Peyer's patch (tissue), 4 donors: Measurements from ENCODE around the gene RDH16. TPM values are rescaled to one million over a fixed set of nuclear protein-coding genes. Genes with fewer than 3 reads are reported as not detected.
A peak's percentile ranks its signal among the peaks of the same experiment; 100 is the strongest.

Experiments
- DNase-seq, 3 donors: peaks; one replicate each; pipeline ENCODE4 v3.0.0-alpha.2; 2017 to 2019
- H3K27ac ChIP-seq, 4 donors: fragments of 200-600 bp; sonication (generic); one replicate each; pipeline ENCODE4 v1.5.1; 2016 to 2019
- H3K27me3 ChIP-seq, 2 donors: fragments of 200-600 bp; sonication (generic); one replicate each; pipeline ENCODE4 v1.5.1; 2019
- H3K36me3 ChIP-seq, 3 donors: fragments of 200-600 bp; sonication (generic); one replicate each; pipeline ENCODE4 v1.5.1; 2016 to 2019
- H3K4me1 ChIP-seq, 4 donors: fragments of 200-600 bp; sonication (generic); one replicate each; pipeline ENCODE4 v1.5.1; 2016 to 2019
- H3K4me3 ChIP-seq, 4 donors: fragments of 200-600 bp; sonication (generic); 1 replicate in 3 of 4; 2 replicates in 1 of 4; pipeline ENCODE4 v1.5.1; 2016 to 2019; ENCODE audit warnings: mild to moderate bottlenecking in 1 of 4
- H3K9me3 ChIP-seq, 4 donors: fragments of 200-600 bp; sonication (generic); one replicate each; pipeline ENCODE4 v1.5.1; 2016 to 2019; ENCODE audit warnings: mild to moderate bottlenecking in 1 of 4
- CTCF ChIP-seq, 6 experiments: fragments of 450-650 bp in 4 of 6; fragments of 200-600 bp in 2 of 6; sonication (generic) in 1 of 6; IDR thresholded peaks; one replicate each; pipeline ENCODE4 v1.5.1; 2017 to 2019; ENCODE audit warnings: antibody characterized with exemption in 6 of 6, mild to moderate bottlenecking in 3 of 6, moderate library complexity in 1 of 6
- POLR2A ChIP-seq, 2 donors: fragments of 450-650 bp; IDR thresholded peaks; one replicate each; pipeline ENCODE4 v1.5.1; 2017; ENCODE audit warnings: antibody characterized with exemption in 2 of 2, mild to moderate bottlenecking in 2 of 2, moderate library complexity in 2 of 2
- total RNA-seq, 4 donors: library from RNA; depleted of rRNA; stranded (reverse); fragments of >200 nt; gene quantifications; one replicate each; pipeline ENCODE4 v1.1.0, GENCODE V29; 2016

Gene RDH16
- total RNA-seq, 4 donors from 2014 or later: 1.1 to 1.2 TPM; not detected in 2

DNA sequence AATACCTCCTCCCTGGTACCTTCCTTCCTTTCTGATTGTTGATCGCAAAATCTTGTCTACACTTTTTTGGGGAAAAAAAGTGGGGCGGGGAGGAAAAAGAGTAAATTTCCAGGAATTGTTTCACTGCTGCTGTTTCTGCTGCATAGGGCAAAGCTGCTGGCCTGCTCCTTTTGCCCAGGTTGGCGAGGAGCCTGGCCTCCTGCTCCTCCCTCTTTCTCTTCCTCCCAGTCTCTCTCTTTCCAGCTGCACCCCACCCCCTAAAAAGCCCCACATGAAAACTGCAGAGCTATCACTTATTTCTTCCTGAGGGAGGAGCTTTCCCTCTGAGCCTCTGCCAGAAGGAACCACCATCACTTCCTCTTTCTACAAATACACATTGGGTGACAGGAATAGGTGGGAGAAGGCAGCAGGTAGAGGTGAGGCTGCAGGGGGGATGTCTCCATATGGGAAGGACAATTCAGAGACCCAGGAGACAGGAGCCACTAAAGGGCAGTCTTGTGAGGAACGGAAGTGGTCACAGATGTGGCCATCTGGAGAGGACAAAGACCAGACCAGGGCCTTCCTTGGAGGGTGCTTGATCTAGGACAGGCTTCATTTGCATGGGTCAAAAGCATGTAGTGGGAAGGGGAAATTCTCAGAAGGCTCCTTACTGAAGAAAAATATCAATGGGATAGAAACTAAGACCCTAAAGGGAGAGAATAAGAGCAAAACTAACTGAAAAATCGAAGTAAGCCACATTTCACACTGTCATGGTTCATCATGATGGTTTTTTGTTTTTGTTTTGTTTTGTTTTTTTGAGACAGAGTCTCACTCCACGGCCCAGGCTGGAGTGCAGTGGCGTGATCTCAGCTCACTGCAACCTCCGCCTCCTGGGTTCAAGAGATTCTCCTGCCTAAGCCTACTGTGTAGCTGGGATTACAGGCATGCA is 34.2 kb upstream of the RDH16 start:
- H3K4me1 ChIP-seq: peaks cover 0 to 16% (median 0%) of the 10 kb centered on the region in 4 donors
- H3K9me3 ChIP-seq: no peaks in the 10 kb centered on the region
- no peaks in the 10 kb centered on the region for H3K36me3 ChIP-seq
- no peak for TF ChIP-seq POLR2A (IDR thresholded peaks at IDR 0.05)
- no peak for TF ChIP-seq CTCF (IDR thresholded peaks at IDR 0.05)
- no peaks in the 10 kb centered on the region for H3K27me3 ChIP-seq
- DNase-seq: peak in 1 of 3 donors; percentile 60
- peak overlapping the region in 2 of 4 donors; percentile 4 to 11 for H3K27ac ChIP-seq
- no peak overlapping the region for H3K4me3 ChIP-seq

GRCh38 chr12:56990648-56991318 is 33.4 kb upstream of the RDH16 start:
- Histone ChIP-seq H3K4me3 (no peak overlapping the region), H3K36me3 (no peaks in the 10 kb centered on the region), H3K4me1 (peaks cover 0 to 20% (median 0%) of the 10 kb centered on the region in 4 donors), H3K9me3 (no peaks in the 10 kb centered on the region), H3K27me3 (no peaks in the 10 kb centered on the region), H3K27ac (peak overlapping the region in 2 of 4 donors; percentile 4 to 11)
- no peak for TF ChIP-seq CTCF (IDR thresholded peaks at IDR 0.05)
- no peak for TF ChIP-seq POLR2A (IDR thresholded peaks at IDR 0.05)
- no peak for DNase-seq

- Histone ChIP-seq H3K27ac (no peak overlapping the region), H3K27me3 (no peaks in the 10 kb centered on the region), H3K4me3 (no peak overlapping the region), H3K9me3 (no peaks in the 10 kb centered on the region), H3K4me1 (peaks cover 0 to 20% (median 0%) of the 10 kb centered on the region in 4 donors), H3K36me3 (no peaks in the 10 kb centered on the region)
- no peak for TF ChIP-seq POLR2A (IDR thresholded peaks at IDR 0.05)
- TF ChIP-seq CTCF (IDR thresholded peaks at IDR 0.05): no peak
- no peak for DNase-seq
Observed at GRCh38 chr12:56989861-56990610, 32.6 kb upstream of the RDH16 start.

GRCh38 chr12:56988207-56988739 is 30.9 kb upstream of the RDH16 start:
- Histone ChIP-seq H3K27me3 (no peaks in the 10 kb centered on the region), H3K36me3 (no peaks in the 10 kb centered on the region), H3K27ac (no peak overlapping the region), H3K4me3 (no peak overlapping the region), H3K4me1 (peaks cover 0 to 20% (median 0%) of the 10 kb centered on the region in 4 donors), H3K9me3 (no peaks in the 10 kb centered on the region)
- TF ChIP-seq CTCF (IDR thresholded peaks at IDR 0.05) (no peak), POLR2A (IDR thresholded peaks at IDR 0.05) (no peak)
- no peak for DNase-seq

- peaks cover 0 to 20% (median 0%) of the 10 kb centered on the region in 4 donors for H3K4me1 ChIP-seq
- TF ChIP-seq POLR2A (IDR thresholded peaks at IDR 0.05) (no peak), CTCF (IDR thresholded peaks at IDR 0.05) (peak; percentile 86 to 95 (median 87))
- peak; percentile 66 to 87 (median 84) for DNase-seq
- no peak overlapping the region for H3K27ac ChIP-seq
- no peaks in the 10 kb centered on the region for H3K9me3 ChIP-seq
- H3K36me3 ChIP-seq: no peaks in the 10 kb centered on the region
- H3K4me3 ChIP-seq: no peak overlapping the region
- no peaks in the 10 kb centered on the region for H3K27me3 ChIP-seq
Observed at GRCh38 chr12:56987551-56988053, 30.2 kb upstream of the RDH16 start.
